HG03045 (cell line): ENCODE results near the gene SLC4A11.
A peak's percentile ranks its signal among the peaks of the same experiment; 100 is the strongest.
"Not testable (repeated sequence)": the region's sequence is repeated elsewhere in the genome, so short reads cannot be mapped to it uniquely, and the experiment has no call there.

Experiments
- ATAC-seq: cut with Tn5 transposase; IDR thresholded peaks from one replicate; pipeline ENCODE4 v1.9.1; 2021; ENCODE audit warnings: mild to moderate bottlenecking, moderate library complexity; ENCODE audit not compliant: unreplicated experiment

SLC4A11 gene

GRCh38 chr20:3204124-3204794 is 34.7 kb downstream of the SLC4A11 start, which contains the start of gene DDRGK1:
Gene DDRGK1, minus strand, starts transcription at chr20:3204682. Its CDS starts 55 bp downstream, at chr20:3204627.
- peak; percentile 80 for ATAC-seq

GRCh38 chr20:3203315-3204123 is 35.5 kb downstream of the SLC4A11 start:
- peak; percentile 17 for ATAC-seq

DNA sequence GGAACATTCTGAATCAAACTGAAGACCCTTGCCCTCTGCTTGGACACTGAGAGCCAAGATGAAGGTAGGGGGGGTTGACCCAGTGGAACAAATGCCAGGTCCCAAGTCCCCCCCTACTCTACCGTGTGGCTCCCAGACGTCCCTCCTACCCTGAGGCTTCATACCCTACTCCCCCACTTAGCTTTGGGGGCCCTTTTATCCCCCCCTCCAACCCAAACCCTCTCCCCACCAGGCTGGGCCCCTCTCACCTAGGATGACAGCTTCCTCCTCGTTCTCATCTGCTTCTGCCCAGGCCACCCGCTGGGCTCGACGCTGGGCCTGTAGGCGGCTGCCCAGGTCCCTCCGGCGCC is 36.0 kb downstream of the SLC4A11 start:
- no peak for ATAC-seq

- ATAC-seq: no peak
These were observed 38.8 kb downstream of the SLC4A11 start for GRCh38 chr20:3199976-3200755.

DNA sequence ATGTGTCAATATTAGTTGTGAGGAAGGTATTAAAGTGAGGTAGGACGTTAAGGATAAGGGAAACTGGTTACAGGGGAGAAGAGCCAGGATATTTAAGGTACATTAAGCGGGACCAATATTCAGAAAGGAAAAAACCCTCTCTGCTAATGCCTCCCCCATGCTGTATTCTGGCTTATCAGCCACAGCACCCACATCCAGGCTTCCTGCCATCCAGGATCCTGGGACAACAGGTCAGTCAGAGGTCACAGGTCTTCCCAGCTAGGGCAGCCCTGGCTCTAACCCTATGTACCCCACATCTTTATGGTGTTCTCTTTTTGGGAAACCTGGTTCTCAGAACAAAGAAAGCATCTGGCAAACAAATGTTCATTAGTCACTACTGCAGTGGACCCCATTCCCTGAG is 39.8 kb downstream of the SLC4A11 start:
- ATAC-seq: no peak

- no peak for ATAC-seq
These were observed 43.3 kb downstream of the SLC4A11 start for GRCh38 chr20:3195590-3196237.

DNA sequence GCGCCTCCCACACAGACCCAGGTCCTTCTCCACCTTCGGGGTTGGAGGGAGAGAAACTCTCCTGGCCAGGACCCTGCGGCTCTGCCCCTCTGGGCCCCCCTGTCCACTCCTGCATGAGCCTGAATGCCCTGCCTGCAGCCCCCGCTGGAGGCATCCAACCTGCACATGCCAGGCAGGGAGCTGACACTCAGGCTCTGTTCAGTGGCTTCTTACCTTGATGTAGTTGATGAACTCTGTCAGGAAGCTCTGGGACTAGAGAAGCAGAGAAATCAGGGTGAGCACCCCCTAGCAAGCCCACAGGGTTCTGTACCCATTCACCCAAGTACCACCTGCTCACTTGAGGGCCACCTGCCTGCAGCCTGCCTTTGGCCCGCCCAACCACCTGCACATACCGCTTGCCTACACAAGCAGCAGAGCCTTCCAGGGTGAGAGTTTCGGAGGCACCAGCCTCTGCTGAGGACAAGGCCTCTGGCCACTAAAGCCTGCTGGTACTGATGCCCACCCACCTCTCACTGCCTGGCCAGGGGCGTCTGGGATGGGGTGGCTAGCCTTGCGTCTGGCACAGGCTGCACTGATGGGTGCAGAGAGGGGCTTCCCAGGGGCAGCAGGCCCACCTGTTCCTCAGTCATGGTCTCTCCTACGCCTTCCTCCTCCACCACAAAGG is 44.2 kb downstream of the SLC4A11 start:
- no peak for ATAC-seq

DNA sequence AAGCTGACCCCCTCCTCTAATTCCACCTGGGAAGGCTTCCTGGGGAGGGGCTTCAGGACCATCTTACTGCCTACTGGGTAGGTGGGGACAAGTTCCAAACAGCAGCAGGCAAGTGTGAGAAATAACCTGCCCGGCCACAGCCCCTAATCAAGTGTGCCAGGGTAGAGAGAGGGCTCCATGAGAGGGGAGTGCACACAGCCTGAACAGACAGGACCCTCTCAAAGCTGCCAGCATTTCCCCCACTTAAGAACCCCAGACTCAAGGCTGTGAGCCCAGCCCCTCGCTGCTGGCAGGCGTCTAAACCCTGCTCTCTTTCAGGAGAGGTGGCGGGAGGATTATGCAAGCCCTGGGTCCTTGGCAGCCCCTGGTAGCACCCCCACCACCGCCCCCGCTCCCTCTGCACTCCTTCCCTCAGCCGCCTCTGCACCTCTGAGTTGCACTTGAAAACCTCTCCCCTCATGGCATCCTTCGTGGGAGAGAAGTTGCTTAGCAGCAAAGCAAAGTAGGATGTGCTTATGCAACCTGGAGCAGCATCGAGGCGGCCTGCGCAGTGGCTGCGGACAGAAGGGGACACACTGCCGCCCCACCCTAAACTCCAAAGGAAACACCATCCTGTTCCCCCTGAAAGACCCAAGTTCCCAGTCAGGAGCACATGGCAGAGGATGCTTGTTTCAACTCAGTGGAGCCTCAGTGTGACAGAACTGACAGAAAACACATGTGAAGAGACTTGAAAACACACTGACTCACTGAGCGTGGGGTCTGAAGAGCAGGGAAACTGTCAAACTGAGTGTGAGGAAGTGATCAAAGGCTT is 45.0 kb downstream of the SLC4A11 start:
- no peak for ATAC-seq

- ATAC-seq: no peak
These were observed 46.6 kb downstream of the SLC4A11 start for GRCh38 chr20:3192226-3193015.

- ATAC-seq: no peak
These were observed 48.3 kb downstream of the SLC4A11 start for GRCh38 chr20:3190681-3191111.

DNA sequence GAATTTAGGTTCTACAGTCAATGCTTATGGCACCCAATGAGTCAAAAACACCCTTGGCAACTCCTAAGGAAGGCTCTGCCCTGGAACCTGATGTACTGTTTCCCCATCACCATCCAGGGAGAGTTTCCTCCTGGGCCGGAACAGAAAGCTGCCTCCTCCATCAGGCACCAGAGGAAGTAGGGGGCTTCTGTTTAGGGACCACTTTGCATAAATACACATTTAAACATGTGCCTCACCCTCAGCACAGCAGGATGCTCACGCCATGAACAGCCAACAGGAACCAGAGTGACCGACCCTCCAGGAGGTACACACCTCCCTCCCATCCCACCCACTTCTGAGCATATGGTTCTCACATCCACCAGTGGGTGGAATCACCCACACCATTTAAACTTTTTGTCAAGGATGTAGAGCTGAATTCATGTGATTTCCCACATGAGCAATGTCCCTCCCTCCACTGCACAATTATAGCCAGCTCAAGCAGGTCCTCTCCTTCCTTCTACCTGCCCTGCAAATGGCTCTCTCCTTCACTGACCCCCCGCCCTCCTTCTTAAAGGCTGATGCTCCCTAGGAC is 49.3 kb downstream of the SLC4A11 start:
- no peak for ATAC-seq

DNA sequence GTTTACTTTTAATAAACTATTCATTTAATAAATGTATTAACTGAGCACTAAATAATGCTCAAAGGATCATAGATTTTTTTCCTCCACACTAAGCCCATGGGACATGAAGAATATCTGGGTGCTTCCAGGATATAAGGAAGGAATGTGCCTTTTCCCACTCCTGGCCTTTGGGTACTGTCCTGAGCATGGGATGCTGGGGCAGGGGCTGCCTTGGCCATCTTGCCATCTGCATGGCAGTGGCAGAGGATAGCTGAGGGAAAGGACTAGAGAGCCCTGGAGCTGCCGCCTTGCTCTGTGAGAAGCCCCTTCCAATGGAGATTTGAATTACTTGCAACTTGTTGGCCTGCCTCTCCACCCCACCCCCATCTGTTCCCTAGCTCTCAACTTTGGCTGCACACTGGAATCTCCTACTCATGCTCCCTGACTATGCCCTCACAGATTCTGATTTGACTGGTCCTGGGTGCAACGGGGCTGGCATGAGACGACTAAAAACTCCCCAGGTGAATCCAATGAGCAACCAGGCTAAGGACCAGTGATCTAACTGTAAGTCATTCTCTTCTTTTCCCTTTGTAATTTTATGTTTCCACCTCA is 50.1 kb downstream of the SLC4A11 start:
- no peak for ATAC-seq

DNA sequence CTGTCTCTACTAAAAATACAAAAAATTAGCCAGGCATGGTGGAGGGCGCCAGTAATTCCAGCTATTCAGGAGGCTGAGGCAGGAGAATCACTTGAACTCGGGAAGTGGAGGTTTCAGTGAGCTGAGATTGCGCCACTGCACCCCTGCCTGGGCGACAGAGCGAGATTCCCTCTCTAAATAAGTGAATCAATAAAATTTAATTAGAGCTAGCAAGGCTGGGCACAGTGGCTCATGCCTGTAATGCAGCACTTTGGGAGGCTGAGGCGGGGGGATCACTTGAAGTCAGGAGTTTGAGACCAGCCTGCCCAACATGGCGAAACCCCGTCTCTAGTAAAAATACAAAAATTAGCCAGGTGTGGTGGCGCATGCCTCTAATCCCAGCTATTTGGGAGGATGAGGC is 51.1 kb downstream of the SLC4A11 start:
- not testable (repeated sequence) for ATAC-seq

GRCh38 chr20:3183896-3184612 is 54.9 kb downstream of the SLC4A11 start:
- ATAC-seq: no peak

- not testable (repeated sequence) for ATAC-seq
These were observed 56.6 kb downstream of the SLC4A11 start for GRCh38 chr20:3182429-3182828.

DNA sequence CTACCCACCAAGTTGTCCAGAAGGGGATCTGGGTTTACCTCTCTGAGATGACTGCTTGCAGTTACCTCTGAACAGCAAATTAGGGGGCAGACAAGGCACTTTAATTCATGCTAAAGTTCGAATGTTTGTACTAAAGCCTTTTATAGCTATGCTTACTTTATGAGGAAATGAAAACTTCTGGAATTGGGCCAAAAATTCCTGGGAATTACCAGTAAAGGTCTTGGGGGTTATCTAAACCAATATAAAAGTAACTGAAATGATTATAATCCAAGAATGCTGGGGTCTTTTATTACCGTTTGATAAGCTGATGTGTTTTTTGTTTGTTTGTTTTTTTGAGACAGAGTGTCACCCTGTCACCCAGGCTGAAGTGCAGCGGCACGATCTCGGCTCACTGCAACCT is 57.7 kb downstream of the SLC4A11 start:
- ATAC-seq: no peak

- ATAC-seq: no peak
These were observed 58.7 kb downstream of the SLC4A11 start for GRCh38 chr20:3180319-3180718.
